K562 (cell line): ENCODE data around the gene ST6GALNAC3. TPM values are rescaled to one million over a fixed set of nuclear protein-coding genes. Genes with fewer than 3 reads are reported as not detected.

ENCODE experiments used
- GATAD2A ChIP-seq: fragments of 450-650 bp; IDR thresholded peaks from 2 replicates; pipeline ENCODE4 v1.6.1; 2017
- PRMT5 ChIP-seq: sonication (generic); formaldehyde crosslinking; IDR thresholded peaks from 2 replicates; pipeline ENCODE4 v1.5.0; 2020; ENCODE audit warnings: missing genetic modification reagents
- SREBF1 ChIP-seq: fragments of 150-350 bp; IDR thresholded peaks from 2 replicates; pipeline ENCODE4 v1.6.1; 2014; ENCODE audit warnings: antibody characterized with exemption, low read depth, low read length, borderline replicate concordance
- ZBTB17 ChIP-seq: fragments of 450-650 bp; formaldehyde crosslinking; IDR thresholded peaks from 2 replicates; pipeline ENCODE4 v1.4.0; 2020; ENCODE audit warnings: mild to moderate bottlenecking
- polyA plus RNA-seq, 8 experiments: library from polyadenylated mRNA; depleted of rRNA in 4 of 8; stranded (reverse) in 5 of 8; unstranded in 3 of 8; fragments of >200 nt; fragmentation: Nextera tagmentation in 2 of 8; fragmentation: Illumina TruSeq in 1 of 8; extraction: Ambion mirVana in 2 of 8; extraction: Trizol in 1 of 8; gene quantifications; 2 replicates each; pipeline versions ENCODE4 v1.2.1 to v1.2.3, GENCODE V29; 2011 to 2014; ENCODE audit warnings: inconsistent platforms in 1 of 8, missing spikeins in 1 of 8
- total RNA-seq, 7 experiments: library from RNA; depleted of rRNA in 6 of 7; stranded (reverse); fragments of >200 nt in 6 of 7; fragmentation: Illumina TruSeq in 2 of 7; extraction: Trizol in 2 of 7; gene quantifications; 2 replicates each; pipeline versions ENCODE4 v1.2.1 to v1.2.3, GENCODE V29; 2011 to 2021; ENCODE audit warnings: low replicate concordance in 1 of 7

The ST6GALNAC3 gene
- total and polyA plus RNA-seq, 9 of the 15 experiments (the other 6 are each of a cell fraction or from before 2014, with no cell fraction given): 0.04 to 0.29 (median 0.18) TPM; not detected in 6

DNA sequence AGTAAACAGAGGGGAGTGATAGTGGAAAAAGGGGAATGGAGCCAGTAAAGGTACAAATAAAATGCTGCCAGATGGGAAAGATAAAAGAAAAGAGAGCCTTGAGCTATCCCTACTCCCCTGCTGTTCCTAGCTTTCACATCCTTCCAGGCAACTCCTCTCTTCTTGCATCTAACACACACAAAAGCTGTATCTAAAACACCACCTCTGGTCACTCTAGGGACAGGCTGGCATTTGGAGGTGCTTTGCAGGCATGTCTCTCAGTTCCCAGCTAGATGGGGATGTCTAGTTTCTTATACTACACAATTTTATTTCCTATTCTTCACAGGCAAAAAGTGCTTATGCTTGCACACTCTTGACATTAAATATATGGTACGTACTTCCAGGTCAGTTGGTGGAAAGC, 607.6 kb downstream of the ST6GALNAC3 start (continued):
- TF ChIP-seq PRMT5 (CRISPR knock-in tag) (no peak), ZBTB17 (no peak), SREBF1 (no peak), GATAD2A (no peak)

Other genes with a start within 250 kb of the ST6GALNAC3 start
- gene ASB17, start 142.3 kb upstream of the ST6GALNAC3 start, total RNA-seq (2014; rRNA removed): not detected in 2 replicates
- not detected in 2 replicates for gene ASB17, start 142.3 kb upstream of the ST6GALNAC3 start, total RNA-seq (2014; rRNA removed; fragmentation: Illumina TruSeq; extraction: Trizol)
- gene ASB17, start 142.3 kb upstream of the ST6GALNAC3 start, total RNA-seq (2015; rRNA removed; fragmentation: Illumina TruSeq; extraction: Trizol): not detected in 2 replicates
- gene ASB17, start 142.3 kb upstream of the ST6GALNAC3 start, total RNA-seq (2021): not detected in 2 replicates
- not detected in 2 replicates for gene ASB17, start 142.3 kb upstream of the ST6GALNAC3 start, polyA plus RNA-seq (2011; rRNA removed)
- gene ASB17, start 142.3 kb upstream of the ST6GALNAC3 start, polyA plus RNA-seq (2014; fragmentation: Illumina TruSeq; extraction: Trizol): not detected in 2 replicates
- not detected for gene ASB17, start 142.3 kb upstream of the ST6GALNAC3 start, polyA plus RNA-seq (2014; fragmentation: Nextera tagmentation; extraction: Ambion mirVana)
- gene ASB17, start 142.3 kb upstream of the ST6GALNAC3 start, polyA plus RNA-seq (2014; rRNA removed): not detected in 2 replicates